Stimulated activated naive B cell treated with anti-CD40 and anti-IgM and Interleukin-4, amounts not matched to agents 10 μg/mL and 1 μg/mL and 100 μg/mL, for 72 hours (primary cell): ENCODE results near the gene PLPP6.

Experiments used
- ATAC-seq, 2 donors: fragments of 150-1000 bp; cut with Tn5 transposase; replicated peaks; 2 replicates each; pipeline ENCODE4 v1.10.0; 2021; ENCODE audit warnings: moderate library complexity in 1 of 2
- DNase-seq: peaks from one replicate; pipeline ENCODE4 v3.0.0; 2021
- H3K27ac Mint-ChIP-seq: one replicate; pipeline ENCODE4 v1.8.0; 2022; ENCODE audit warnings: mild to moderate bottlenecking, mixed read lengths
- H3K27me3 Mint-ChIP-seq, 2 donors: one replicate each; pipeline ENCODE4 v1.8.0; 2022; ENCODE audit warnings: mixed read lengths in 2 of 2
- H3K36me3 Mint-ChIP-seq, 2 donors: one replicate each; pipeline ENCODE4 v1.8.0; 2022; ENCODE audit warnings: mixed read lengths in 2 of 2, mild to moderate bottlenecking in 1 of 2
- H3K4me1 Mint-ChIP-seq, 2 donors: one replicate each; pipeline ENCODE4 v1.8.0; 2022; ENCODE audit warnings: mixed read lengths in 2 of 2, mild to moderate bottlenecking in 1 of 2
- H3K4me3 Mint-ChIP-seq, 2 donors: one replicate each; pipeline ENCODE4 v1.8.0; 2022; ENCODE audit warnings: mild to moderate bottlenecking in 2 of 2, mixed read lengths in 2 of 2, moderate library complexity in 1 of 2
- H3K9me3 Mint-ChIP-seq, 2 donors: one replicate each; pipeline ENCODE4 v1.8.0; 2022; ENCODE audit warnings: mixed read lengths in 2 of 2, mild to moderate bottlenecking in 1 of 2

The PLPP6 gene

DNA sequence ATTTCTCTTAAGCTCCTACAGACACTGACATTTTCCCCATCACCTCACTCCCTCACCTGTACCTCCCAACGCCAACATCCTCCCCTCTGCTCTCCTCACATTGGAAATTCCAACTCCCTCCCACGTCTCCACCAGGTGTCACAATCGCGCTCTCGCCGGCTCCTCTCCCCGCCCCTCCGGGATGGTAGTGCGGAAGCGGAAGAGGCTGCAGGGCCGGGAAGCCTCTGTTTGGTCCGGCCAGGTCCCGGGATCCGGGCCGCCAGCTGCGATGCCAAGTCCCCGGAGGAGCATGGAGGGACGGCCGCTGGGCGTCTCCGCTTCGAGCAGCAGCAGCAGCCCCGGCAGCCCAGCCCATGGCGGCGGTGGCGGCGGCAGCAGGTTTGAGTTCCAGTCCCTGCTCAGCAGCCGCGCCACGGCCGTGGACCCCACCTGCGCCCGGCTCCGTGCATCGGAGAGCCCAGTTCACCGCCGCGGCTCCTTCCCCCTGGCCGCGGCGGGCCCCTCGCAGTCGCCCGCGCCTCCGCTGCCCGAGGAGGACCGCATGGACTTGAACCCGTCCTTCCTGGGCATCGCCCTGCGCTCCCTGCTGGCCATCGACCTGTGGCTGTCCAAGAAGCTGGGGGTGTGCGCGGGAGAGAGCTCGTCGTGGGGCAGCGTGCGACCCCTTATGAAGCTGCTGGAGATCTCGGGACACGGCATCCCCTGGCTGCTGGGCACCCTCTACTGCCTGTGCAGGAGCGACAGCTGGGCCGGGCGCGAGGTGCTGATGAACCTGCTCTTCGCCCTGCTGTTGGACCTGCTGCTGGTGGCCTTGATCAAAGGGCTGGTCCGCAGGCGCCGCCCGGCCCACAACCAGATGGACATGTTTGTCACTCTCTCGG lies at the start of gene PLPP6:
Gene PLPP6 (plus strand): TSS at position 187 of the 881 bp plus-strand sequence. CDS start 82 bp downstream, at position 269.
- Mint-ChIP-seq H3K36me3 (no peaks in the 10 kb centered on the region), H3K27ac (peak within 1 kb of the TSS; percentile 82), H3K4me3 (peak within 1 kb of the TSS; percentile 85 to 91), H3K27me3 (peaks cover 14 to 22% of the 10 kb centered on the region in 2 donors), H3K4me1 (peaks cover 29 to 48% of the 10 kb centered on the region in 2 donors), H3K9me3 (no peaks in the 10 kb centered on the region)
- ATAC-seq, result peak; percentile 88
- peak; percentile 75 for DNase-seq

- Mint-ChIP-seq H3K4me1 (no peaks in the 10 kb centered on the region), H3K27ac (no peak overlapping the region), H3K36me3 (no peaks in the 10 kb centered on the region), H3K4me3 (no peak overlapping the region), H3K27me3 (no peaks in the 10 kb centered on the region), H3K9me3 (peaks cover 0 to 1% of the 10 kb centered on the region in 2 donors)
- no peak for ATAC-seq
- no peak for DNase-seq
These were observed 47.5 kb upstream of the PLPP6 start for GRCh38 chr9:4614627-4615026.

DNA sequence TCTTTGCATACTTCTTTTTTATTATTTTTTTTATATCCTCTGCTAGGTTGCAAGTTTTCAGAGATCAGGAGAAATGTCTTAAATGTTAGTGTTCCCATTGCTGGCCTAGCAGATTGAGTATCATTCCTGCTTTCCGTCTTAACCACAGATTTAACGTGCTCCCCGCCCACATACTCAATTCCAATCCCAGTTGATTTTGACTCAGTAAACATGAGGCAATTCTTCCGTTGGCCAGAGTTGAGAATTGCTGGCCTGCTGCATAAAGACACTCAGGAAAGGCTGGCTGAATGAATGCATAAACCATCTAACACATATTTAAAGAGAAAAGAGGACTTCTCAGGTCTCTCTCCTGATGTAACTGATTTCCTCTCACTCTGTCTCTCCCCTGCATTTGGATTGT lies 46.8 kb upstream of the PLPP6 start:
- DNase-seq (no peak), ATAC-seq (no peak)
- peaks cover 0 to 1% of the 10 kb centered on the region in 2 donors for H3K9me3 Mint-ChIP-seq
- no peaks in the 10 kb centered on the region for H3K4me1 Mint-ChIP-seq
- H3K4me3 Mint-ChIP-seq, result no peak overlapping the region
- no peaks in the 10 kb centered on the region for H3K27me3 Mint-ChIP-seq
- no peaks in the 10 kb centered on the region for H3K36me3 Mint-ChIP-seq
- no peak overlapping the region for H3K27ac Mint-ChIP-seq

GRCh38 chr9:4615778-4616177 lies 46.3 kb upstream of the PLPP6 start:
- Mint-ChIP-seq H3K36me3 (no peaks in the 10 kb centered on the region), H3K27ac (no peak overlapping the region), H3K4me3 (no peak overlapping the region), H3K27me3 (no peaks in the 10 kb centered on the region), H3K4me1 (no peaks in the 10 kb centered on the region), H3K9me3 (peaks cover 0 to 1% of the 10 kb centered on the region in 2 donors)
- DNase-seq, result no peak
- no peak for ATAC-seq

GRCh38 chr9:4617752-4618151 lies 44.3 kb upstream of the PLPP6 start:
- H3K4me3 Mint-ChIP-seq, result no peak overlapping the region
- no peaks in the 10 kb centered on the region for H3K36me3 Mint-ChIP-seq
- peaks cover 0 to 4% of the 10 kb centered on the region in 2 donors for H3K27me3 Mint-ChIP-seq
- no peaks in the 10 kb centered on the region for H3K9me3 Mint-ChIP-seq
- ATAC-seq, result no peak
- H3K4me1 Mint-ChIP-seq, result no peaks in the 10 kb centered on the region
- no peak overlapping the region for H3K27ac Mint-ChIP-seq
- DNase-seq, result no peak

DNA sequence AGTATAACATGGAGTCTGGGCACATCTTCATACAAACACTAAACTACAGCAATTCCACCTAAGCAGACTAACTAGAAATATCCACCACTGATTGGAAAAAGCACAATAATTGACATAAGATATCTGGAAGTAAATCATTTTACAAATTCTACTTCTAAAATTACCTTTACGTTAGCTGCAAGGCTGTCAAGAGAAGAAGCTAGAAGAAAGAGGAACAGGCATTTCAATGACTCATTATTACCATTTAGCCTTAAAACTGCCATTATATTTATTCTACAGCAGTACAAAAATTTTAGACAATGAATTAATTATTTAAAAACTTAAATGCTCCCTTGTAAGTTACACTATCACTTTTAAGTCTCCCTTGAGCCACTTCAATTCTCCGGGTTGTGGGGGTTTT lies 43.4 kb upstream of the PLPP6 start:
- H3K4me3 Mint-ChIP-seq, result no peak overlapping the region
- H3K27ac Mint-ChIP-seq, result no peak overlapping the region
- peaks cover 0 to 4% of the 10 kb centered on the region in 2 donors for H3K27me3 Mint-ChIP-seq
- DNase-seq (no peak), ATAC-seq (peak in 1 of 2 donors; percentile 38)
- no peaks in the 10 kb centered on the region for H3K4me1 Mint-ChIP-seq
- no peaks in the 10 kb centered on the region for H3K9me3 Mint-ChIP-seq
- H3K36me3 Mint-ChIP-seq, result no peaks in the 10 kb centered on the region

GRCh38 chr9:4620057-4620765 lies 41.9 kb upstream of the PLPP6 start:
- H3K4me1 Mint-ChIP-seq, result no peaks in the 10 kb centered on the region
- no peaks in the 10 kb centered on the region for H3K36me3 Mint-ChIP-seq
- no peaks in the 10 kb centered on the region for H3K9me3 Mint-ChIP-seq
- no peak overlapping the region for H3K4me3 Mint-ChIP-seq
- DNase-seq (no peak), ATAC-seq (peak; percentile 27 to 36)
- H3K27ac Mint-ChIP-seq, result no peak overlapping the region
- peaks cover 0 to 4% of the 10 kb centered on the region in 2 donors for H3K27me3 Mint-ChIP-seq

DNA sequence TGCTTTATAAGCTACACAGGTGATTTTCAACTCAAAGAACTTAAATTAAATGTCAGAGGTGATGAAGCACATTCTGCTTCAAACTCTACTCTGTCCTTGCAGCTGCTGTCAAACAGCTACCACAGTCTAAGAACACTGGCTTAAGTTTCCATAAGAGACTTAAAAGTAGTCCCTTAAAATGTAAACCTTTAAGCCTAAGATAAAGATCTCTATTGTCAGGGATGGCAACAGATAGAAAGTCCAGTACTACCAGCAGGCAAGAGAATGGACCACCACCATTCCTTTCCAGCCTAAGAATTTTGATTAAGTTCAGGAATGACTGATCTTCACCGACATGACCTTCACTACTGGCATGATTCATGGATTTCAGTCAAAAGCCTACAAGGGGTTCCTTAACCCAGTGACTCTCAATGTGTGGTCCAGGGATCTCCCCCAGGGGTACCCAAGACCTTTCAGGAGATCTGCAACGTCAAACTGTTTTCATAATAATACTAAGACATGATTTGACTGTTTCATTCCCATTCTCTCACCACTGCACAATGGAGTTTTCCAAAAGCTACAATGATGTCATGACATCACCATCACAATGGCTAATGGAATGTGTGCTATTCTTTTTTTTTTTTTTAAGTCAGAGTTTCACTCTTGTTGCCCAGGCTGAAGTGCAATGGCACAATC lies 41.1 kb upstream of the PLPP6 start:
- Mint-ChIP-seq H3K9me3 (no peaks in the 10 kb centered on the region), H3K4me3 (no peak overlapping the region), H3K4me1 (no peaks in the 10 kb centered on the region), H3K27me3 (peaks cover 2 to 5% of the 10 kb centered on the region in 2 donors), H3K36me3 (no peaks in the 10 kb centered on the region), H3K27ac (no peak overlapping the region)
- DNase-seq (no peak), ATAC-seq (peak in 1 of 2 donors; percentile 20)

DNA sequence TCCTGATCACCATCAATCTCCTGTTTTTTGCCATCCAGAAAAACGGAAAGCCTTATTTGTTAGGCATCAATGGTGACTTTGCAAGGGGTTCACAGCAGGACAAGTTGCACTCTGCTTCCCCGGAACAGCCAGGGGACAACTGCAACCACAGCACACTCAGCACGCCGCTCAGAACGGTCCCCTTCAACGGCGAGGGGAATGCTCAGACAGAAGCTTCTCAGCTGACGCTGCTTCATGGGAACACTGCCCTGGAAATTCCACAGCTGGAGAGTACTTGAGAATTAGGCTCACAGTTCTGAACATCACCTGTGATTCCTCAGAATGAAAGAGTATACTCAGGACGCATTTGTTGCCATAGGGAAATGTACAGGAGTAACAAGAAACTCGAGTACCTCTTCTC lies 40.1 kb upstream of the PLPP6 start:
- DNase-seq, result no peak
- H3K36me3 Mint-ChIP-seq, result no peaks in the 10 kb centered on the region
- no peaks in the 10 kb centered on the region for H3K4me1 Mint-ChIP-seq
- no peak overlapping the region for H3K27ac Mint-ChIP-seq
- no peaks in the 10 kb centered on the region for H3K9me3 Mint-ChIP-seq
- H3K27me3 Mint-ChIP-seq, result peaks cover 8 to 11% of the 10 kb centered on the region in 2 donors
- no peak for ATAC-seq
- H3K4me3 Mint-ChIP-seq, result no peak overlapping the region

GRCh38 chr9:4630836-4631235 lies 31.3 kb upstream of the PLPP6 start:
- H3K4me1 Mint-ChIP-seq, result no peaks in the 10 kb centered on the region
- H3K27me3 Mint-ChIP-seq, result peaks cover 16 to 24% of the 10 kb centered on the region in 2 donors
- no peak overlapping the region for H3K4me3 Mint-ChIP-seq
- ATAC-seq (no peak), DNase-seq (no peak)
- no peaks in the 10 kb centered on the region for H3K9me3 Mint-ChIP-seq
- no peaks in the 10 kb centered on the region for H3K36me3 Mint-ChIP-seq
- H3K27ac Mint-ChIP-seq, result no peak overlapping the region

DNA sequence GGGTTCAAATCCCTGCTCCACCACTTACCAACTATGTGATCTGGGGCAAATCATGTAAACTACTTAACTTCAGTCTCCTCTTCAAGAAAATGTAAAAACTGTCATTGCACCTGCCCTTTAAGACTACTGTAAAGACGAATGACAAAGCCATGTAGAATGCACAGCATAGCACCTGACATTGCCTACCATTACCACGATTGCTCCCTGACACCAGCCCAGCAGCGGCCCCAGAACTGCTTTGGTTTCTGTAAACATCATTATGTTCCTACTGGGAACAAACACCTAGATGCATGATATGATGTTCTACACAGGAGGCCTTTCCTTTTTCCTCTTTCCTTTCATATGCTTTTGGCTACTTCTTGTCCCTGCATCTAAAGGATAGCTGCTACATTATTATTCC lies 23.1 kb upstream of the PLPP6 start:
- peaks cover 16 to 27% of the 10 kb centered on the region in 2 donors for H3K27me3 Mint-ChIP-seq
- H3K4me3 Mint-ChIP-seq, result no peak overlapping the region
- no peak overlapping the region for H3K27ac Mint-ChIP-seq

DNA sequence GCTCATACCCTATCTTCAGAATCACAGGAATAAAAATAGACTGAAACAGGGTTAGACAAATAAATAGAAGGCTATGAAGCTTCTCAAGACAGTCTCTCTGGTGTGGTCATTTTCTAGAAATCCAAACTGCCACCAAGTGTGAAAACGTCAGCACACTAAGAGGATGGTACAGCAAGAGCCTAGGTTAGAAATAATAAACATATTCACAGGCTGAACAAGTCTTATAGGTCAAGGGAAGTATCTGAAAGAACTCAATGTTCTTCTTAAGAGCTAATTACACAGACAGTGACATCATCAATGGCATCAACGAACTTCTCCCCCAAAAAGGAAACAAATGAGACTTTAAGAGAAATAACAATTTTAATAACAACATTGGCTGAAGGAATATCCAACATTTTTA lies 22.7 kb upstream of the PLPP6 start:
- Mint-ChIP-seq H3K27me3 (peaks cover 16 to 27% of the 10 kb centered on the region in 2 donors), H3K27ac (no peak overlapping the region), H3K9me3 (no peaks in the 10 kb centered on the region), H3K4me1 (no peaks in the 10 kb centered on the region), H3K4me3 (no peak overlapping the region), H3K36me3 (no peaks in the 10 kb centered on the region)
- DNase-seq (no peak), ATAC-seq (no peak)

More for the DNA sequence above, 23.1 kb upstream of the PLPP6 start:
- no peaks in the 10 kb centered on the region for H3K9me3 Mint-ChIP-seq
- no peaks in the 10 kb centered on the region for H3K4me1 Mint-ChIP-seq
- ATAC-seq (no peak), DNase-seq (no peak)
- no peaks in the 10 kb centered on the region for H3K36me3 Mint-ChIP-seq

DNA sequence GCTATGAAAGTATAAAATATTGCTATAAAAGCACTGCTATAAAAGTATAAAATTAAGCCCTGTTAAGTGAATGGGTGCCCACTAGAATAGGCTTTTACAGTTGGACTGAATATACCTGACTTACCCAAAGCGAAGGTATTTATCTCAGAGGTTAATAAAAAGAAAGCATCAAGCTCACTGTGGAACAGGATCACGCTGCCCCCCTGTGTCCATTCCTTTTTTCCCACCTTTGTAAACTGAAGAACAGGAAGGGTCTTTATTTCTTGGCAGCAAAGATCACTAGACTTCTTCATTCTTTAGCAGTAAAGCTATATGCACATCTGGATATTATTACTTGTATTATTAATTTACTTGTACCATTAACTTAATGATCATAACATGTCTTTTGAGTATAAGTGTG lies 22.1 kb upstream of the PLPP6 start:
- no peak for DNase-seq
- Mint-ChIP-seq H3K4me3 (no peak overlapping the region), H3K4me1 (no peaks in the 10 kb centered on the region), H3K36me3 (no peaks in the 10 kb centered on the region), H3K27me3 (peaks cover 16 to 25% of the 10 kb centered on the region in 2 donors), H3K9me3 (no peaks in the 10 kb centered on the region), H3K27ac (no peak overlapping the region)
- ATAC-seq, result no peak

DNA sequence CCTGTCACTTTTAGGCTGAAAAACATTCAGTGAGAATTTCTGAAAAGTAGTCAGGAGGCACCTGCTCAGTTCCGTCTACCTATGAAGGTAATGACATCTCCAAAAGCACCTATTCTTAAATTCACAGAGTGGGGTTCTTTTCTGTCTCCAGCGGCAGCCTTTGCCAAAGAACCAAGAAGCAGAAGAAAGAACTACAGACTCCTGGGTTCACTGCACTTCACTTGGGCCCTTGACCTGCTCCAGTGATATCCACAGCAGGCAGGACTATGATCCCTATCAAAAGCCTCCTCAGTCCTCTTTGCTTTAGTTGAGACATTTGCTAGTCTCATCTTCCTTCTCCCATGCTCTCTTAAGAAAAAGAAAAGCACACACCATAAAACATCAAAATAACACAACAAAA lies 19.7 kb upstream of the PLPP6 start:
- Mint-ChIP-seq H3K36me3 (no peaks in the 10 kb centered on the region), H3K9me3 (no peaks in the 10 kb centered on the region), H3K4me1 (no peaks in the 10 kb centered on the region), H3K27me3 (peaks cover 8 to 11% of the 10 kb centered on the region in 2 donors), H3K4me3 (no peak overlapping the region), H3K27ac (no peak overlapping the region)
- DNase-seq, result no peak
- no peak for ATAC-seq
